Psoas muscle (tissue), 8 donors: ENCODE data around the gene RPS6KA4. TPM values are rescaled to one million over a fixed set of nuclear protein-coding genes. Genes with fewer than 3 reads are reported as not detected.

Source experiments
- ATAC-seq, 4 donors: fragments of 200-7000 bp; cut with Tn5 transposase; one replicate each; pipeline ENCODE4 v1.9.1; 2020; ENCODE audit warnings: moderate library complexity in 3 of 4, mild to moderate bottlenecking in 2 of 4
- DNase-seq, 2 donors: peaks; one replicate each; pipeline ENCODE4 v3.0.0-alpha.2; 2020
- H3K27ac ChIP-seq: fragments of 200-600 bp; one replicate; pipeline ENCODE4 v1.8.0; 2022
- H3K27me3 ChIP-seq, 3 donors: fragments of 200-600 bp in 1 of 3; one replicate each; pipeline versions ENCODE4 v1.6.1 to v1.8.0; 2013 to 2022; ENCODE audit warnings: low read length in 2 of 3, mild to moderate bottlenecking in 2 of 3, moderate library complexity in 1 of 3; ENCODE audit not compliant: insufficient read depth in 3 of 3
- H3K36me3 ChIP-seq, 2 donors: fragments of 200-600 bp in 1 of 2; one replicate each; pipeline versions ENCODE4 v1.6.1 to v1.8.0; 2013 to 2022; ENCODE audit warnings: low read depth in 1 of 2, mild to moderate bottlenecking in 1 of 2, moderate library complexity in 1 of 2; ENCODE audit not compliant: insufficient read depth in 1 of 2
- H3K4me1 ChIP-seq: fragments of 200-600 bp; one replicate; pipeline ENCODE4 v1.8.0; 2022
- H3K4me3 ChIP-seq: fragments of 200-600 bp; one replicate; pipeline ENCODE4 v1.8.0; 2022; ENCODE audit warnings: mild to moderate bottlenecking
- H3K9me3 ChIP-seq: fragments of 200-600 bp; one replicate; pipeline ENCODE4 v1.8.0; 2022
- CTCF ChIP-seq: fragments of 200-600 bp; IDR thresholded peaks from one replicate; pipeline ENCODE4 v1.8.0; 2022; ENCODE audit warnings: antibody characterized with exemption
- WGBS, 3 donors: extraction: QIAGEN DNeasy Blood & Tissue Kit; methylation state at CpG; one replicate each; pipeline versions ENCODE4 v1.1.6 to v1.1.7; 2013; 5-methylcytosine and 5-hydroxymethylcytosine counted together
- intact Hi-C, 2 donors: fragments of 100-400 bp; cut with DNase I; formaldehyde crosslinking; loops; one replicate each; pipeline versions ENCODE4 v1.11.0 to v1.14.2; 2022
- polyA plus RNA-seq, 3 donors: library from polyadenylated mRNA; stranded (reverse); fragments of 200-250 nt; gene quantifications; one replicate each; pipeline ENCODE4 v1.2.3, GENCODE V29; 2013
- total RNA-seq, 4 donors: library from RNA; stranded (reverse); fragmentation: NEBNext Ultra II Directional in 2 of 4; extraction: Animal tissue kit (Norgen Biotek cat#: 25700) in 2 of 4; gene quantifications; one replicate each; pipeline versions ENCODE4 v1.2.1 to v1.2.4, GENCODE V29; 2021 to 2023
- donor health status: healthy with polysubstance abuse.
- donor health status: DM: no; HTN: no; CAD: no; lungs with moderate emphysema.
- donor health status: Bipolar disorder and iron deficiency.
- donor health status: healthy.
- donor health status: DM: yes; HTN: yes; CAD: no.
- donor health status: DM: no; HTN: no; CAD: no.
- donor health status: DM: no; HTN: no; CAD: no.
- donor health status: DM: yes; HTN: yes; CAD: no.

The RPS6KA4 gene
- total and polyA plus RNA-seq, 7 donors = 9.5 to 15.9 (median 13.1) TPM

- Histone ChIP-seq H3K9me3 (no peaks in the 10 kb centered on the region), H3K4me1 (no peaks in the 10 kb centered on the region), H3K4me3 (no peak overlapping the region), H3K27ac (no peak overlapping the region), H3K36me3 (peaks cover 0 to 43% of the 10 kb centered on the region in 2 donors), H3K27me3 (no peaks in the 10 kb centered on the region)
- ATAC-seq (no peak), DNase-seq (peak in 1 of 2 donors; percentile 19)
- intact Hi-C loops = no loop called here
- TF ChIP-seq CTCF = no peak
- WGBS, 3 donors = 85 to 93% (median 89%) methylated on average over 6 of the region's 6 CpGs
Observed at GRCh38 chr11:64372021-64372420, 13.1 kb downstream of the RPS6KA4 start.

GRCh38 chr11:64372802-64373597, 14.0 kb downstream of the RPS6KA4 start:
- peak; percentile 64 to 93 (median 82) for ATAC-seq
- WGBS, 3 donors = 59 to 62% (median 59%) methylated on average over 18 of the region's 18 CpGs
- intact Hi-C loops = no loop called here

GRCh38 chr11:64373598-64373974, 14.6 kb downstream of the RPS6KA4 start:
- no peaks in the 10 kb centered on the region for H3K27me3 ChIP-seq
- no peak overlapping the region for H3K4me3 ChIP-seq
- intact Hi-C loops = no loop called here
- no peak for ATAC-seq
- TF ChIP-seq CTCF = no peak
- DNase-seq = no peak
- H3K4me1 ChIP-seq = peaks cover 5% of the 10 kb centered on the region
- H3K9me3 ChIP-seq = no peaks in the 10 kb centered on the region
- WGBS, 3 donors = 73 to 84% (median 77%) methylated on average over 5 of the region's 5 CpGs
- H3K27ac ChIP-seq = no peak overlapping the region
- H3K36me3 ChIP-seq = peaks cover 0 to 27% of the 10 kb centered on the region in 2 donors

More at GRCh38 chr11:64372802-64373597, 14.0 kb downstream of the RPS6KA4 start:
- no peaks in the 10 kb centered on the region for H3K9me3 ChIP-seq
- no peak overlapping the region for H3K4me3 ChIP-seq
- H3K36me3 ChIP-seq = peaks cover 0 to 33% of the 10 kb centered on the region in 2 donors
- no peaks in the 10 kb centered on the region for H3K4me1 ChIP-seq
- H3K27me3 ChIP-seq = no peaks in the 10 kb centered on the region
- no peak overlapping the region for H3K27ac ChIP-seq
- no peak for TF ChIP-seq CTCF
- DNase-seq = no peak

- Histone ChIP-seq H3K27ac (no peak overlapping the region), H3K4me3 (no peak overlapping the region), H3K36me3 (peaks cover 0 to 7% of the 10 kb centered on the region in 2 donors), H3K9me3 (no peaks in the 10 kb centered on the region), H3K4me1 (peaks cover 9% of the 10 kb centered on the region), H3K27me3 (no peaks in the 10 kb centered on the region)
- intact Hi-C loops = no loop called here
- TF ChIP-seq CTCF = no peak
- DNase-seq (no peak), ATAC-seq (no peak)
- WGBS, 3 donors = 86 to 96% (median 87%) methylated on average over 7 of the region's 7 CpGs
Observed at GRCh38 chr11:64376071-64376470, 17.1 kb downstream of the RPS6KA4 start.
